ENCODE measurements around the gene FHL1.

- TF ChIP-seq JUN (IDR thresholded peaks at IDR 0.05; ENCODE audit: borderline replicate concordance, insufficient read depth, insufficient read length, low read depth) = no peak
- TF ChIP-seq, protein P1, sequence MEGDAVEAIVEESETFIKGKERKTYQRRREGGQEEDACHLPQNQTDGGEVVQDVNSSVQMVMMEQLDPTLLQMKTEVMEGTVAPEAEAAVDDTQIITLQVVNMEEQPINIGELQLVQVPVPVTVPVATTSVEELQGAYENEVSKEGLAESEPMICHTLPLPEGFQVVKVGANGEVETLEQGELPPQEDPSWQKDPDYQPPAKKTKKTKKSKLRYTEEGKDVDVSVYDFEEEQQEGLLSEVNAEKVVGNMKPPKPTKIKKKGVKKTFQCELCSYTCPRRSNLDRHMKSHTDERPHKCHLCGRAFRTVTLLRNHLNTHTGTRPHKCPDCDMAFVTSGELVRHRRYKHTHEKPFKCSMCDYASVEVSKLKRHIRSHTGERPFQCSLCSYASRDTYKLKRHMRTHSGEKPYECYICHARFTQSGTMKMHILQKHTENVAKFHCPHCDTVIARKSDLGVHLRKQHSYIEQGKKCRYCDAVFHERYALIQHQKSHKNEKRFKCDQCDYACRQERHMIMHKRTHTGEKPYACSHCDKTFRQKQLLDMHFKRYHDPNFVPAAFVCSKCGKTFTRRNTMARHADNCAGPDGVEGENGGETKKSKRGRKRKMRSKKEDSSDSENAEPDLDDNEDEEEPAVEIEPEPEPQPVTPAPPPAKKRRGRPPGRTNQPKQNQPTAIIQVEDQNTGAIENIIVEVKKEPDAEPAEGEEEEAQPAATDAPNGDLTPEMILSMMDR (IDR thresholded peaks at IDR 0.05; ENCODE audit: extremely low read depth in 1 of 2, insufficient read depth in 1 of 2, low read depth in 1 of 2, low read length in 2 of 2) = no peak
- no peak for TF ChIP-seq POLR2A (IDR thresholded peaks at IDR 0.05; ENCODE audit: low read depth, low read length)
- TF ChIP-seq EZH2 (IDR thresholded peaks at IDR 0.05; ENCODE audit: borderline replicate concordance, low read depth, low read length, severe bottlenecking) = no peak
- no peak for TF ChIP-seq POLR2AphosphoS5 (IDR thresholded peaks at IDR 0.05; ENCODE audit: insufficient read depth, low read depth, low read length)
These were observed 50.7 kb downstream of the FHL1 start for GRCh38 chrX:136198010-136198409.
